Hepatocyte (in vitro differentiated cells): ENCODE measurements around the gene SPATA19.

Experiments used
- EZH2 ChIP-seq: fragments of 200-600 bp; sonication (generic); IDR thresholded peaks from 2 replicates; pipeline ENCODE4 v1.6.1; 2016; ENCODE audit warnings: antibody characterized with exemption, mild to moderate bottlenecking, borderline replicate concordance
- EZH2phosphoT487 ChIP-seq: fragments of 200-600 bp; sonication (generic); IDR thresholded peaks from one replicate; pipeline ENCODE4 v1.6.1; 2018; ENCODE audit warnings: antibody characterized with exemption, mild to moderate bottlenecking, low read depth, moderate library complexity; ENCODE audit not compliant: unreplicated experiment, severe bottlenecking
- TF ChIP-seq, protein P1 (sequence below): fragments of 200-600 bp; sonication (generic); IDR thresholded peaks from 2 replicates; pipeline ENCODE4 v1.5.1; 2016; ENCODE audit warnings: antibody characterized with exemption, mild to moderate bottlenecking; ENCODE audit not compliant: poor library complexity

DNA sequence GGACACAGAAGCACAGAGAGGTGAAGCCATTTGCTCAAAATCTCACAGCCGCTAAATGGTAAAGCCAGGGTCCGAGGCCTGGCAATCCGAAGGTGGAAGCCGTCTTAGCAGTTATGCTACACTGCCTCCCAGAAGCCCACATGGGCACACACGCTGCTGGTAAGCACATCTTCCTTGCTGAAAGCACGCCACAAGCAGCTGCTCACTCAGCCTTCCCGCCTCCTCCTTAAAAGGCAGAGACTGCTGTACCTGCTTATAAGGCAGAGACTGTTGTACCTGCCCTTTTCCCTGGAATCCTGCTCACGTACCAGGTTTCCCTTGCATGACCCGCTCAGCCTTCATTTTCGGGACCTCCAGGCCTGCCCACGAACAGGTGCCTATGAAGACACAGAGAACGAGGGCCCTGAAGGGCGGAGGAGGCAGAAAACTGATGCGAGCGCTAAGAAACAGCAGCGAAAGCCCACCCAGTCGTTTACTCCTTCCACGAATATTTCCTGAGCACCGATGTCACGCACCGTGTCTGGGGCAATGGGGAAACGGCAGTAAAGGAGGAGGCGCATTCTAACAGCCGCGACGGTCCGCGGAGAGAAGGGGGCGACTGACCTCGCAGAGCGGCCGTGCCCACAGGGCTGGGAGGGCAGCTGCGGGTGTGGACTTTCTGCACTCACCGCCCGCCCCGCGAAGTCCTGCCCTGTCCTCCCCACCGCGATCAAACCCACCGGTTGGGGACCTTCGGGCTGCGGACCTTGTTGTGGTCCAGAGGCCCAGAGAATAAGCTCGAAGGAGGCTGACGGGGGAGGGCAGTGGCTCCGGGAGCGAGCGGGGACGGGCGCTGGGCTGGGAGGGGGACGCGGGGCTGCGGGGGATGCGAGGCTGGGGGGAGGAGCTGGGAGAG is 13.0 kb downstream of the SPATA19 start:
- TF ChIP-seq, protein P1, sequence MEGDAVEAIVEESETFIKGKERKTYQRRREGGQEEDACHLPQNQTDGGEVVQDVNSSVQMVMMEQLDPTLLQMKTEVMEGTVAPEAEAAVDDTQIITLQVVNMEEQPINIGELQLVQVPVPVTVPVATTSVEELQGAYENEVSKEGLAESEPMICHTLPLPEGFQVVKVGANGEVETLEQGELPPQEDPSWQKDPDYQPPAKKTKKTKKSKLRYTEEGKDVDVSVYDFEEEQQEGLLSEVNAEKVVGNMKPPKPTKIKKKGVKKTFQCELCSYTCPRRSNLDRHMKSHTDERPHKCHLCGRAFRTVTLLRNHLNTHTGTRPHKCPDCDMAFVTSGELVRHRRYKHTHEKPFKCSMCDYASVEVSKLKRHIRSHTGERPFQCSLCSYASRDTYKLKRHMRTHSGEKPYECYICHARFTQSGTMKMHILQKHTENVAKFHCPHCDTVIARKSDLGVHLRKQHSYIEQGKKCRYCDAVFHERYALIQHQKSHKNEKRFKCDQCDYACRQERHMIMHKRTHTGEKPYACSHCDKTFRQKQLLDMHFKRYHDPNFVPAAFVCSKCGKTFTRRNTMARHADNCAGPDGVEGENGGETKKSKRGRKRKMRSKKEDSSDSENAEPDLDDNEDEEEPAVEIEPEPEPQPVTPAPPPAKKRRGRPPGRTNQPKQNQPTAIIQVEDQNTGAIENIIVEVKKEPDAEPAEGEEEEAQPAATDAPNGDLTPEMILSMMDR = no peak
- no peak for TF ChIP-seq EZH2
- no peak for TF ChIP-seq EZH2phosphoT487
